Testis (tissue), 2 donors: ENCODE results near the gene CTRB1.

Experiments
- CTCF ChIP-seq, 3 experiments: fragments of 450-650 bp in 2 of 3; fragments of 200-600 bp in 1 of 3; sonication (generic) in 1 of 3; IDR thresholded peaks; one replicate each; pipeline ENCODE4 v1.5.1; 2016 to 2019; ENCODE audit warnings: antibody characterized with exemption in 3 of 3, mild to moderate bottlenecking in 2 of 3, moderate library complexity in 1 of 3
- POLR2A ChIP-seq: fragments of 450-650 bp; IDR thresholded peaks from one replicate; pipeline ENCODE4 v1.6.1; 2017; ENCODE audit warnings: antibody characterized with exemption, mild to moderate bottlenecking, moderate library complexity

- TF ChIP-seq POLR2A (no peak), CTCF (IDR thresholded peaks at IDR 0.05) (no peak)
Observed at GRCh38 chr16:75264999-75265910, 46.5 kb downstream of the CTRB1 start.
